GM11168 (cell line): ENCODE data around the gene MUL1.

ENCODE experiments used
- in situ Hi-C: fragments of 300-500 bp; cut with MboI; formaldehyde crosslinking; loops from one replicate; pipeline ENCODE4 v1.12.0; 2022; ENCODE audit warnings: low sequenced_read_pairs; ENCODE audit not compliant: unreplicated experiment

The MUL1 gene

GRCh38 chr1:20519609-20520262 lies 11.8 kb upstream of the MUL1 start:
- in situ Hi-C loops: loop anchor here (5.0 kb wide), 1 partner anchor 123 kb away; no protein-coding TSS in a partner anchor

GRCh38 chr1:20511518-20512428 lies 3.8 kb upstream of the MUL1 start:
- in situ Hi-C loops: no loop called here

- in situ Hi-C loops: no loop called here
Measured at GRCh38 chr1:20508411-20508771, 440 bp upstream of the MUL1 start.

GRCh38 chr1:20507248-20507563 lies 745 bp downstream of the MUL1 start:
- in situ Hi-C loops: no loop called here

GRCh38 chr1:20505488-20505887 lies 2.5 kb downstream of the MUL1 start:
- in situ Hi-C loops: no loop called here

- in situ Hi-C loops: no loop called here
Measured at GRCh38 chr1:20500716-20501115, 7.2 kb downstream of the MUL1 start.

- in situ Hi-C loops: loop anchor here (10.0 to 25.0 kb wide), 2 partner anchors 275 to 587 kb away; partner anchors contain the start of gene PLA2G2E
Measured at GRCh38 chr1:20499718-20500117, 8.2 kb downstream of the MUL1 start.

- in situ Hi-C loops: loop anchor here (10.0 to 25.0 kb wide), 2 partner anchors 274 to 587 kb away; partner anchors contain the start of gene PLA2G2E
Measured at GRCh38 chr1:20499105-20499504, 8.8 kb downstream of the MUL1 start.

- in situ Hi-C loops: loop anchor here (10.0 to 25.0 kb wide), 2 partner anchors 273 to 586 kb away; partner anchors contain the start of gene PLA2G2E
Measured at GRCh38 chr1:20498116-20498515, 9.8 kb downstream of the MUL1 start.

GRCh38 chr1:20497506-20497905 lies 10.4 kb downstream of the MUL1 start:
- in situ Hi-C loops: loop anchor here (10.0 to 25.0 kb wide), 2 partner anchors 273 to 585 kb away; partner anchors contain the start of gene PLA2G2E

- in situ Hi-C loops: loop anchor here (10.0 to 25.0 kb wide), 2 partner anchors 272 to 585 kb away; partner anchors contain the start of gene PLA2G2E
Measured at GRCh38 chr1:20496725-20497383, 11.1 kb downstream of the MUL1 start.

- in situ Hi-C loops: loop anchor here (10.0 to 25.0 kb wide), 2 partner anchors 271 to 584 kb away; partner anchors contain the start of gene PLA2G2E
Measured at GRCh38 chr1:20496241-20496661, 11.7 kb downstream of the MUL1 start.

GRCh38 chr1:20495661-20496060 lies 12.3 kb downstream of the MUL1 start:
- in situ Hi-C loops: loop anchor here (10.0 to 25.0 kb wide), 2 partner anchors 271 to 583 kb away; partner anchors contain the start of gene PLA2G2E

GRCh38 chr1:20494609-20495311 lies 13.2 kb downstream of the MUL1 start:
- in situ Hi-C loops: loop anchor here (10.0 to 25.0 kb wide), 2 partner anchors 270 to 582 kb away; partner anchors contain the start of gene PLA2G2E

GRCh38 chr1:20493839-20494608 lies 13.9 kb downstream of the MUL1 start:
- in situ Hi-C loops: loop anchor here (10.0 to 25.0 kb wide), 2 partner anchors 269 to 582 kb away; partner anchors contain the start of gene PLA2G2E

GRCh38 chr1:20493309-20493708 lies 14.6 kb downstream of the MUL1 start:
- in situ Hi-C loops: loop anchor here (10.0 to 25.0 kb wide), 2 partner anchors 269 to 581 kb away; partner anchors contain the start of gene PLA2G2E

GRCh38 chr1:20492751-20493150 lies 15.2 kb downstream of the MUL1 start:
- in situ Hi-C loops: loop anchor here (10.0 to 25.0 kb wide), 2 partner anchors 268 to 580 kb away; partner anchors contain the start of gene PLA2G2E

GRCh38 chr1:20491866-20492265 lies 16.1 kb downstream of the MUL1 start:
- in situ Hi-C loops: loop anchor here (10.0 to 25.0 kb wide), 2 partner anchors 267 to 580 kb away; partner anchors contain the start of gene PLA2G2E
